Measurements from ENCODE around the gene ST6GAL2.

The ST6GAL2 gene

GRCh38 chr2:106851881-106852501 lies 34.0 kb downstream of the ST6GAL2 start:
- no peak for DNase-seq (ENCODE audit: low read depth)
- no peak overlapping the region for H3K4me3 ChIP-seq (ENCODE audit: low read depth, low read length)
- no peak for TF ChIP-seq CTCF (IDR thresholded peaks at IDR 0.05; ENCODE audit: low read depth, low read length, missing control alignments)

GRCh38 chr2:106851087-106851874 lies 34.7 kb downstream of the ST6GAL2 start:
- DNase-seq (ENCODE audit: low read depth), result no peak
- TF ChIP-seq CTCF (IDR thresholded peaks at IDR 0.05; ENCODE audit: low read depth, low read length, missing control alignments), result no peak
- H3K4me3 ChIP-seq (ENCODE audit: low read depth, low read length), result no peak overlapping the region

GRCh38 chr2:106849253-106849652 lies 36.7 kb downstream of the ST6GAL2 start:
- no peak for DNase-seq (ENCODE audit: low read depth)
- TF ChIP-seq CTCF (IDR thresholded peaks at IDR 0.05; ENCODE audit: low read depth, low read length, missing control alignments), result no peak
- H3K4me3 ChIP-seq (ENCODE audit: low read depth, low read length), result no peak overlapping the region

- TF ChIP-seq CTCF (IDR thresholded peaks at IDR 0.05; ENCODE audit: low read depth, low read length, missing control alignments), result no peak
- no peak overlapping the region for H3K4me3 ChIP-seq (ENCODE audit: low read depth, low read length)
- DNase-seq (ENCODE audit: low read depth), result no peak
Measured at GRCh38 chr2:106847366-106847765, 38.6 kb downstream of the ST6GAL2 start.

GRCh38 chr2:106845716-106846115 lies 40.3 kb downstream of the ST6GAL2 start:
- no peak for TF ChIP-seq CTCF (IDR thresholded peaks at IDR 0.05; ENCODE audit: low read depth, low read length, missing control alignments)
- DNase-seq (ENCODE audit: low read depth), result no peak
- H3K4me3 ChIP-seq (ENCODE audit: low read depth, low read length), result no peak overlapping the region

GRCh38 chr2:106843910-106844250 lies 42.1 kb downstream of the ST6GAL2 start:
- DNase-seq (ENCODE audit: low read depth), result no peak
- H3K4me3 ChIP-seq (ENCODE audit: low read depth, low read length), result no peak overlapping the region
- TF ChIP-seq CTCF (IDR thresholded peaks at IDR 0.05; ENCODE audit: low read depth, low read length, missing control alignments), result no peak

All from GM12864 (cell line).